Kidney (tissue), 14 donors: Measurements from ENCODE around the gene AFF3. TPM values are rescaled to one million over a fixed set of nuclear protein-coding genes. Genes with fewer than 3 reads are reported as not detected.
A peak's percentile ranks its signal among the peaks of the same experiment; 100 is the strongest.

Source experiments
- DNase-seq, 5 donors: peaks; one replicate each; pipeline ENCODE4 v3.0.0-alpha.2; 2013 to 2020
- FAIRE-seq: peaks from 2 replicates; lab custom pipeline; 2012; peaks lifted over from hg19 to GRCh38; lab: Jason Lieb, UNC
- H3K27ac ChIP-seq, 2 donors: one replicate each; pipeline ENCODE4 v1.7.0; 2013; ENCODE audit warnings: low read depth in 2 of 2, low read length in 2 of 2, inconsistent platforms in 1 of 2
- H3K27me3 ChIP-seq: one replicate; pipeline ENCODE4 v1.7.1; 2013; ENCODE audit warnings: low read length, inconsistent platforms; ENCODE audit not compliant: control insufficient read depth, insufficient read depth
- H3K36me3 ChIP-seq, 3 donors: one replicate each; pipeline versions ENCODE4 v1.7.0 to v1.7.1; 2013; ENCODE audit warnings: low read length in 3 of 3, control low read depth in 1 of 3, inconsistent platforms in 1 of 3; ENCODE audit not compliant: insufficient read depth in 3 of 3, control insufficient read depth in 2 of 3
- H3K4me1 ChIP-seq, 3 donors: one replicate each; pipeline versions ENCODE4 v1.7.0 to v1.7.1; 2013; ENCODE audit warnings: low read length in 3 of 3, inconsistent platforms in 1 of 3, low read depth in 1 of 3; ENCODE audit not compliant: control insufficient read depth in 2 of 3, insufficient read depth in 2 of 3
- H3K4me3 ChIP-seq, 3 donors: one replicate each; pipeline versions ENCODE4 v1.7.0 to v1.8.1; 2013; ENCODE audit warnings: low read length in 3 of 3, control low read depth in 1 of 3, inconsistent platforms in 1 of 3
- H3K9ac ChIP-seq, 3 donors: one replicate each; pipeline versions ENCODE4 v1.7.0 to v1.7.1; 2013; ENCODE audit warnings: low read length in 3 of 3, control low read depth in 1 of 3, inconsistent platforms in 1 of 3
- H3K9me3 ChIP-seq, 3 donors: one replicate each; pipeline versions ENCODE4 v1.7.0 to v1.7.1; 2013; ENCODE audit warnings: low read length in 3 of 3, control low read depth in 1 of 3, inconsistent platforms in 1 of 3; ENCODE audit not compliant: control insufficient read depth in 2 of 3, insufficient read depth in 1 of 3
- CTCF ChIP-seq: IDR thresholded peaks from 3 replicates; pipeline ENCODE4 v1.5.1; 2012; ENCODE audit warnings: mild to moderate bottlenecking, moderate library complexity, borderline replicate concordance; ENCODE audit not compliant: insufficient read depth; ENCODE audit errors: extremely low read depth
- intact Hi-C: fragments of 100-400 bp; cut with DNase I; formaldehyde crosslinking; loops from one replicate; pipeline ENCODE4 v1.11.1; 2022
- polyA plus RNA-seq: library from polyadenylated mRNA; stranded (reverse); fragments of 350-450 nt; fragmentation: Illumina TruSeq; extraction: RNeasy Lipid Tissue Mini Kit (QIAGEN cat#74804); gene quantifications from one replicate; pipeline ENCODE4 v1.2.3, GENCODE V29; 2014; ENCODE audit warnings: low read depth, low replicate concordance; ENCODE audit not compliant: insufficient read depth
- total RNA-seq: library from RNA; stranded (reverse); fragmentation: NEBNext Ultra II Directional; extraction: Animal tissue kit (Norgen Biotek cat#: 25700); gene quantifications from one replicate; pipeline ENCODE4 v1.2.1, GENCODE V29; 2021
- donor health status: control.
- donor health status: control.
- donor health status: control.
- donor health status: control.
- donor health status: control.
- donor health status: DM: yes; HTN: yes; CAD: no.
- donor health status: Normal renal cell carcinoma (clear cell type).

Gene AFF3
- total and polyA plus RNA-seq, 2 donors from 2014 or later: 0.65 to 11.0 TPM

GRCh38 chr2:100070078-100070477, 72.3 kb downstream of the AFF3 start:
- intact Hi-C loops: no loop called here
- Histone ChIP-seq H3K4me3 (no peak overlapping the region), H3K9me3 (no peaks in the 10 kb centered on the region), H3K36me3 (no peaks in the 10 kb centered on the region), H3K4me1 (peaks cover 0 to 12% (median 3%) of the 10 kb centered on the region in 3 donors), H3K27ac (no peak overlapping the region), H3K9ac (no peak overlapping the region), H3K27me3 (no peaks in the 10 kb centered on the region)
- no peak for TF ChIP-seq CTCF
- DNase-seq: no peak
- peak; percentile 77 for FAIRE-seq

- Histone ChIP-seq H3K36me3 (no peaks in the 10 kb centered on the region), H3K9ac (no peak overlapping the region), H3K9me3 (no peaks in the 10 kb centered on the region), H3K27me3 (no peaks in the 10 kb centered on the region), H3K4me3 (no peak overlapping the region), H3K4me1 (peaks cover 0 to 12% (median 8%) of the 10 kb centered on the region in 3 donors), H3K27ac (no peak overlapping the region)
- no peak for FAIRE-seq
- DNase-seq: no peak
- peak; percentile 11 for TF ChIP-seq CTCF
- intact Hi-C loops: no loop called here
These were observed 74.0 kb downstream of the AFF3 start for GRCh38 chr2:100068395-100068794.

- Histone ChIP-seq H3K4me1 (peaks cover 0 to 12% (median 8%) of the 10 kb centered on the region in 3 donors), H3K27me3 (no peaks in the 10 kb centered on the region), H3K27ac (no peak overlapping the region), H3K9me3 (no peaks in the 10 kb centered on the region), H3K4me3 (no peak overlapping the region), H3K9ac (no peak overlapping the region), H3K36me3 (no peaks in the 10 kb centered on the region)
- FAIRE-seq (no peak), DNase-seq (no peak)
- no peak for TF ChIP-seq CTCF
- intact Hi-C loops: no loop called here
These were observed 74.6 kb downstream of the AFF3 start for GRCh38 chr2:100067784-100068183.

GRCh38 chr2:100066856-100067255, 75.5 kb downstream of the AFF3 start:
- no peak for TF ChIP-seq CTCF
- Histone ChIP-seq H3K9ac (no peak overlapping the region), H3K9me3 (no peaks in the 10 kb centered on the region), H3K4me3 (no peak overlapping the region), H3K36me3 (no peaks in the 10 kb centered on the region), H3K4me1 (peaks cover 0 to 12% (median 8%) of the 10 kb centered on the region in 3 donors), H3K27me3 (no peaks in the 10 kb centered on the region), H3K27ac (no peak overlapping the region)
- DNase-seq (no peak), FAIRE-seq (no peak)
- intact Hi-C loops: no loop called here
